Heart left ventricle (tissue), 16 donors: Measurements from ENCODE around the gene GALR2. TPM values are rescaled to one million over a fixed set of nuclear protein-coding genes. Genes with fewer than 3 reads are reported as not detected.

Source experiments
- ATAC-seq, 4 donors: fragments of 200-7000 bp; cut with Tn5 transposase; one replicate each; pipeline ENCODE4 v1.9.1; 2020 to 2022; ENCODE audit warnings: moderate library complexity in 4 of 4, mild to moderate bottlenecking in 3 of 4, moderate number of reproducible peaks in 1 of 4
- DNase-seq, 5 donors: peaks; one replicate each; pipeline ENCODE4 v3.0.0-alpha.2; 2020
- H3K27ac ChIP-seq, 12 donors: fragments of 200-600 bp; sonication (generic) in 4 of 12; one replicate each; pipeline versions ENCODE4 v1.5.0 to v1.8.0; 2016 to 2022; ENCODE audit warnings: mild to moderate bottlenecking in 2 of 12
- H3K27me3 ChIP-seq, 9 donors: fragments of 200-600 bp; sonication (generic) in 2 of 9; one replicate each; pipeline versions ENCODE4 v1.5.1 to v1.8.0; 2016 to 2022; ENCODE audit warnings: mild to moderate bottlenecking in 3 of 9
- H3K36me3 ChIP-seq, 9 donors: fragments of 200-600 bp; sonication (generic) in 2 of 9; one replicate each; pipeline versions ENCODE4 v1.5.0 to v1.8.0; 2018 to 2022; ENCODE audit warnings: mild to moderate bottlenecking in 2 of 9
- H3K4me1 ChIP-seq, 12 donors: fragments of 200-600 bp; sonication (generic) in 4 of 12; one replicate each; pipeline versions ENCODE4 v1.5.0 to v1.8.0; 2016 to 2022; ENCODE audit warnings: mild to moderate bottlenecking in 3 of 12
- H3K4me3 ChIP-seq, 12 donors: fragments of 200-600 bp; sonication (generic) in 4 of 12; one replicate each; pipeline versions ENCODE4 v1.5.0 to v1.8.0; 2017 to 2022; ENCODE audit warnings: mild to moderate bottlenecking in 9 of 12, moderate library complexity in 4 of 12
- H3K9me3 ChIP-seq, 12 donors: fragments of 200-600 bp; sonication (generic) in 4 of 12; one replicate each; pipeline versions ENCODE4 v1.5.0 to v1.8.0; 2016 to 2022; ENCODE audit warnings: mild to moderate bottlenecking in 1 of 12
- CTCF ChIP-seq, 12 donors: fragments of 200-600 bp; sonication (generic) in 4 of 12; IDR thresholded peaks; one replicate each; pipeline versions ENCODE4 v1.5.0 to v1.8.0; 2018 to 2022; ENCODE audit warnings: antibody characterized with exemption in 12 of 12, mild to moderate bottlenecking in 5 of 12
- POLR2A ChIP-seq, 2 donors: fragments of 450-650 bp; IDR thresholded peaks; one replicate each; pipeline ENCODE4 v1.6.1; 2017; ENCODE audit warnings: antibody characterized with exemption in 2 of 2, mild to moderate bottlenecking in 2 of 2, moderate library complexity in 2 of 2
- WGBS, 4 donors: extraction: QIAGEN DNeasy Blood & Tissue Kit in 2 of 4; methylation state at CpG; one replicate each; pipeline versions ENCODE4 v1.1.5 to v1.1.7; 2013 to 2018; 5-methylcytosine and 5-hydroxymethylcytosine counted together
- intact Hi-C, 10 donors: fragments of 100-400 bp; cut with DNase I; formaldehyde crosslinking; loops; one replicate each; pipeline versions ENCODE4 v1.11.1 to v1.14.2; 2022
- polyA plus RNA-seq, 2 donors: library from polyadenylated mRNA; stranded (reverse); fragments of 200-250 nt; gene quantifications; one replicate each; pipeline ENCODE4 v1.2.3, GENCODE V29; 2013
- total RNA-seq, 9 donors: library from RNA; depleted of rRNA in 2 of 9; stranded (reverse); fragments of >200 nt in 2 of 9; fragmentation: NEBNext Ultra II Directional in 3 of 9; extraction: Animal tissue kit (Norgen Biotek cat#: 25700) in 3 of 9; gene quantifications; one replicate each; pipeline versions ENCODE4 v1.1.0 to v1.2.4, GENCODE V29; 2016 to 2023
- donor health status: ischemic (EF 13 %, LVEDD 7.1; RV severe dilation, severe dysfunction).
- donor health status: healthy with polysubstance abuse.
- donor health status: DM: no; HTN: yes; CAD: no.
- donor health status: DM: no; HTN: no; CAD: no.
- donor health status: ischemic (EF 25% LVEDD 6.9; RV normal size, moderate dysfunction).
- donor health status: ischemic (EF 25% LVEDD 5.7; RV mildly dilated, moderate dysfunction).
- donor health status: healthy.
- donor health status: DM: yes; HTN: yes; CAD: no.
- donor health status: ischemic (EF 35%, LVEDD 5.7; RV mildly dilated, moderate dysfunction).
- donor health status: nonischemic (EF 11% LVEDD 7.7; RV severe dilation, severe dysfunction).
- donor health status: DM: yes; HTN: yes; CAD: no.
- donor health status: PGD.
- donor health status: ischemic (EF 29% LVEDD 5.4; RV normal size, mild dysfunction).
- donor health status: nonischemic (EF 23%, LVEDD 6.1; RV moderate dilation, normal function).

The GALR2 gene
- total and polyA plus RNA-seq, 11 donors = 0.18 TPM; not detected in 10

DNA sequence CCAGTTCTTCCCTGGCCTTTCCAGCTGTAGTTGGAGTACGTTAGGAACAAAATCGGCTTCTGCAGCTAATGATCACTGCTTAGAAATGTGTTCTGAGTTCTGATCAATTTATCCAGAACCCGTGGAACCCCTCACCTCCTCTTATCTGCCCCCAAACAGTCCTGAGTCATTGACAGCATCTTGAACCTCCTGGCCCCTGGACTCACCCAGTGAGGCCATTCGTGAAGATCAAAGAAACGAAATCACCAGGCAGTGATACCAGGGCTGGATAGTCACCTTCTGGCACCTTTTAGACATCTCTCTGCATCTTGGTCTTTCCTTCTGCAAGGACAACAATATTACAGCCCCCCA is 46.1 kb downstream of the GALR2 start:
- H3K4me1 ChIP-seq = peaks cover 0 to 15% (median 2%) of the 10 kb centered on the region in 12 donors
- DNase-seq = no peak
- no peaks in the 10 kb centered on the region for H3K9me3 ChIP-seq
- intact Hi-C loops = loop anchor here (1.0 to 5.0 kb wide), 9 partner anchors 60 to 277 kb away; no protein-coding TSS in a partner anchor
- TF ChIP-seq CTCF (IDR thresholded peaks at IDR 0.05) (no peak), POLR2A (IDR thresholded peaks at IDR 0.05) (no peak)
- H3K27ac ChIP-seq = no peak overlapping the region
- no peaks in the 10 kb centered on the region for H3K27me3 ChIP-seq
- no peak overlapping the region for H3K4me3 ChIP-seq
- ATAC-seq = no peak
- no peaks in the 10 kb centered on the region for H3K36me3 ChIP-seq
- 87 to 90% (median 88%) methylated on average over 5 of the region's 5 CpGs for WGBS, 4 donors

GRCh38 chr17:76121932-76122430 is 47.4 kb downstream of the GALR2 start:
- Histone ChIP-seq H3K27ac (peak overlapping the region in 3 of 12 donors; percentile 4 to 34 (median 25)), H3K27me3 (no peaks in the 10 kb centered on the region), H3K4me3 (peak overlapping the region in 11 of 12 donors; percentile 12 to 62 (median 42)), H3K36me3 (no peaks in the 10 kb centered on the region), H3K4me1 (peaks cover 0 to 15% (median 2%) of the 10 kb centered on the region in 12 donors), H3K9me3 (no peaks in the 10 kb centered on the region)
- DNase-seq = peak in 1 of 5 donors; percentile 47
- WGBS, 4 donors = 33 to 59% (median 38%) methylated on average over 16 to 42 of the region's 42 CpGs
- intact Hi-C loops = loop anchor here (1.0 to 5.0 kb wide), 10 partner anchors 25 to 275 kb away; no protein-coding TSS in a partner anchor
- TF ChIP-seq POLR2A (IDR thresholded peaks at IDR 0.05) = no peak
- TF ChIP-seq CTCF (IDR thresholded peaks at IDR 0.05) = no peak
- peak in 3 of 4 donors; percentile 30 to 60 (median 35) for ATAC-seq

GRCh38 chr17:76122431-76123190 is 48.0 kb downstream of the GALR2 start:
- H3K4me1 ChIP-seq = peaks cover 0 to 15% (median 2%) of the 10 kb centered on the region in 12 donors

More at GRCh38 chr17:76122431-76123190, 48.0 kb downstream of the GALR2 start:
- no peak for TF ChIP-seq POLR2A (IDR thresholded peaks at IDR 0.05)
- no peak for TF ChIP-seq CTCF (IDR thresholded peaks at IDR 0.05)
- Histone ChIP-seq H3K27me3 (no peaks in the 10 kb centered on the region), H3K9me3 (no peaks in the 10 kb centered on the region), H3K27ac (no peak overlapping the region), H3K36me3 (no peaks in the 10 kb centered on the region), H3K4me3 (no peak overlapping the region)
- intact Hi-C loops = loop anchor here in 8 of 10 donors (1.0 to 5.0 kb wide), 6 partner anchors 25 to 275 kb away; no protein-coding TSS in a partner anchor
- WGBS, 4 donors = 90 to 91% (median 90%) methylated on average over 23 to 24 of the region's 24 CpGs
- DNase-seq = peak in 1 of 5 donors; percentile 53
- ATAC-seq = no peak
